ENCODE measurements around the gene TLK1. TPM values are rescaled to one million over a fixed set of nuclear protein-coding genes. Genes with fewer than 3 reads are reported as not detected.
A peak's percentile ranks its signal among the peaks of the same experiment; 100 is the strongest.

TLK1 gene
- total RNA-seq, 1 donor from 2014 or later = 50.2 TPM

- no peaks in the 10 kb centered on the region for H3K27me3 Mint-ChIP-seq (ENCODE audit: low read depth, unreplicated experiment)
- DNase-seq (ENCODE audit: low read depth) (no peak), FAIRE-seq (no peak)
- H3K9me3 Mint-ChIP-seq (ENCODE audit: unreplicated experiment) = no peaks in the 10 kb centered on the region
- H3K4me3 Mint-ChIP-seq (ENCODE audit: unreplicated experiment) = no peak overlapping the region
- Histone ChIP-seq H3K27ac (ENCODE audit: low read depth, low read length) (no peak overlapping the region), H3K4me2 (ENCODE audit: low read length) (no peak overlapping the region), H3K4me1 (ENCODE audit: insufficient read depth, low read length) (peaks cover 19% of the 10 kb centered on the region), H2AFZ (ENCODE audit: low read depth, low read length) (no peak overlapping the region), H3K9me3 (ENCODE audit: insufficient read depth, low read depth, low read length) (no peaks in the 10 kb centered on the region), H3K27me3 (ENCODE audit: insufficient read depth, low read length) (no peaks in the 10 kb centered on the region), H3K36me3 (ENCODE audit: insufficient read depth, low read length) (peaks cover 57% of the 10 kb centered on the region), H3K9ac (ENCODE audit: low read length) (no peak overlapping the region), H4K20me1 (ENCODE audit: insufficient read depth, low read length) (peaks cover 51% of the 10 kb centered on the region), H3K4me3 (ENCODE audit: insufficient read depth, low read depth, low read length) (no peak overlapping the region), H3K79me2 (ENCODE audit: insufficient read depth, low read length) (peaks cover 8% of the 10 kb centered on the region)
- no peak for TF ChIP-seq EZH2 (IDR thresholded peaks at IDR 0.05; ENCODE audit: insufficient read depth, low read length)
- peak overlapping the region; percentile 34 for H3K27ac Mint-ChIP-seq (ENCODE audit: unreplicated experiment)
- peaks cover 18% of the 10 kb centered on the region for H3K4me1 Mint-ChIP-seq (ENCODE audit: low read depth, unreplicated experiment)
- H3K36me3 Mint-ChIP-seq (ENCODE audit: low read depth, unreplicated experiment) = peaks cover 23% of the 10 kb centered on the region
Observed at GRCh38 chr2:170963386-170963785, 197.3 kb downstream of the TLK1 start.

- no peak for TF ChIP-seq EZH2 (IDR thresholded peaks at IDR 0.05; ENCODE audit: insufficient read depth, low read length)
- no peaks in the 10 kb centered on the region for H3K27me3 ChIP-seq (ENCODE audit: insufficient read depth, low read length)
- Mint-ChIP-seq H3K4me1 (ENCODE audit: low read depth, unreplicated experiment) (peaks cover 10% of the 10 kb centered on the region), H3K9me3 (ENCODE audit: unreplicated experiment) (no peaks in the 10 kb centered on the region), H3K27ac (ENCODE audit: unreplicated experiment) (peak overlapping the region; percentile 82), H3K27me3 (ENCODE audit: low read depth, unreplicated experiment) (no peaks in the 10 kb centered on the region), H3K36me3 (ENCODE audit: low read depth, unreplicated experiment) (peaks cover 32% of the 10 kb centered on the region), H3K4me3 (ENCODE audit: unreplicated experiment) (peak overlapping the region; percentile 55)
- no peaks in the 10 kb centered on the region for H3K9me3 ChIP-seq (ENCODE audit: insufficient read depth, low read depth, low read length)
- peaks cover 66% of the 10 kb centered on the region for H4K20me1 ChIP-seq (ENCODE audit: insufficient read depth, low read length)
- H3K79me2 ChIP-seq (ENCODE audit: insufficient read depth, low read length) = peaks cover 35% of the 10 kb centered on the region
- H3K4me3 ChIP-seq (ENCODE audit: insufficient read depth, low read depth, low read length) = no peak overlapping the region
- DNase-seq (ENCODE audit: low read depth) (no peak), FAIRE-seq (peak; percentile 5)
- H3K36me3 ChIP-seq (ENCODE audit: insufficient read depth, low read length) = peaks cover 84% of the 10 kb centered on the region
- no peak overlapping the region for H3K4me2 ChIP-seq (ENCODE audit: low read length)
- no peak overlapping the region for H2AFZ ChIP-seq (ENCODE audit: low read depth, low read length)
- no peak overlapping the region for H3K9ac ChIP-seq (ENCODE audit: low read length)
- no peaks in the 10 kb centered on the region for H3K4me1 ChIP-seq (ENCODE audit: insufficient read depth, low read length)
- no peak overlapping the region for H3K27ac ChIP-seq (ENCODE audit: low read depth, low read length)
Observed at GRCh38 chr2:170953941-170954340, 206.8 kb downstream of the TLK1 start.

- H4K20me1 ChIP-seq (ENCODE audit: insufficient read depth, low read length) = peaks cover 84% of the 10 kb centered on the region
Observed at GRCh38 chr2:170950221-170950761, 210.4 kb downstream of the TLK1 start.

More at GRCh38 chr2:170950221-170950761, 210.4 kb downstream of the TLK1 start:
- Histone ChIP-seq H3K4me1 (ENCODE audit: insufficient read depth, low read length) (no peaks in the 10 kb centered on the region), H3K4me2 (ENCODE audit: low read length) (no peak overlapping the region), H3K9me3 (ENCODE audit: insufficient read depth, low read depth, low read length) (no peaks in the 10 kb centered on the region), H3K79me2 (ENCODE audit: insufficient read depth, low read length) (peaks cover 71% of the 10 kb centered on the region), H3K9ac (ENCODE audit: low read length) (no peak overlapping the region), H3K4me3 (ENCODE audit: insufficient read depth, low read depth, low read length) (no peak overlapping the region), H3K27me3 (ENCODE audit: insufficient read depth, low read length) (no peaks in the 10 kb centered on the region), H3K36me3 (ENCODE audit: insufficient read depth, low read length) (peaks cover 57% of the 10 kb centered on the region), H2AFZ (ENCODE audit: low read depth, low read length) (no peak overlapping the region), H3K27ac (ENCODE audit: low read depth, low read length) (no peak overlapping the region)
- Mint-ChIP-seq H3K36me3 (ENCODE audit: low read depth, unreplicated experiment) (peaks cover 29% of the 10 kb centered on the region), H3K9me3 (ENCODE audit: unreplicated experiment) (no peaks in the 10 kb centered on the region), H3K4me3 (ENCODE audit: unreplicated experiment) (no peak overlapping the region), H3K27ac (ENCODE audit: unreplicated experiment) (no peak overlapping the region), H3K27me3 (ENCODE audit: low read depth, unreplicated experiment) (no peaks in the 10 kb centered on the region), H3K4me1 (ENCODE audit: low read depth, unreplicated experiment) (peaks cover 12% of the 10 kb centered on the region)
- no peak for DNase-seq (ENCODE audit: low read depth)
- TF ChIP-seq CTCF (IDR thresholded peaks at IDR 0.05; ENCODE audit: insufficient read depth, low read depth, low read length) = no peak
- no peak for TF ChIP-seq EZH2 (IDR thresholded peaks at IDR 0.05; ENCODE audit: insufficient read depth, low read length)
- FAIRE-seq = no peak

All from astrocyte (in vitro differentiated cells and primary cell).